Kasumi-1 (cell line): ENCODE results near the gene CREB5.

ENCODE experiments used
- DNase-seq, 2 experiments: peaks; one replicate each; lab custom pipeline; 2025; lab: John Stamatoyannopoulos, UW

CREB5 gene

GRCh38 chr7:28435152-28435551 lies 22.8 kb downstream of the CREB5 start:
- no peak for DNase-seq

DNA sequence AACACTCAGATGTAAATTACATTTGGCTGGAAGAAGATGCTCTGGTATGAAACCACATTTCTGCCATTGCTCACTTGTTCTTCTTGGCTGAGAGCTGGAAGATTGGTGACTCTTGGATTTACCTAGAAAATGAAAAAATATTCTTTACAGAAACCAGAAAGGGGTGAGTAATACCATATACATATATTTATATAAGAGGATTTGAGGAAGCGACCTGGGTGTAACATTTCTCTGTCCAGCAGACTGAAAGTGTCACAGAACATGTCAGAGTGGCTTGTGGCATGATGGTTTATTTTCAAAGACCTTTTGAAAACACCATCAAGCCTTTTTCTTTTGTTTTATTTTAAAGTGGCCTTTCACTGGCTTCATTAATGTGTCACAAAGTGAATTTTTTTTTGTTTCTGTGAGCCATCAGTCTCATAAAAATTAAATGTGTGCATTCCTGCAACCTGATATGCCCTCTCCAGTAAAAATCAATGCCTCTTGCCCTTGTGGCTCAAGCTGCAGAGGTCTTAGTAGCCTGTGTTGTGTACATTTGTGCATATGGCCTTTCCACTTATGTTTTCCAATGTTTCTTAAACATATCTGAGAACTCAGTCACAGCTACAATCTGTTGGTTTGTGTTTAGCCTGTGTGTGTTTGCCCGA lies 23.5 kb downstream of the CREB5 start:
- no peak for DNase-seq

GRCh38 chr7:28440055-28440601 lies 27.8 kb downstream of the CREB5 start:
- no peak for DNase-seq

GRCh38 chr7:28442540-28443420 lies 30.5 kb downstream of the CREB5 start:
- no peak for DNase-seq

DNA sequence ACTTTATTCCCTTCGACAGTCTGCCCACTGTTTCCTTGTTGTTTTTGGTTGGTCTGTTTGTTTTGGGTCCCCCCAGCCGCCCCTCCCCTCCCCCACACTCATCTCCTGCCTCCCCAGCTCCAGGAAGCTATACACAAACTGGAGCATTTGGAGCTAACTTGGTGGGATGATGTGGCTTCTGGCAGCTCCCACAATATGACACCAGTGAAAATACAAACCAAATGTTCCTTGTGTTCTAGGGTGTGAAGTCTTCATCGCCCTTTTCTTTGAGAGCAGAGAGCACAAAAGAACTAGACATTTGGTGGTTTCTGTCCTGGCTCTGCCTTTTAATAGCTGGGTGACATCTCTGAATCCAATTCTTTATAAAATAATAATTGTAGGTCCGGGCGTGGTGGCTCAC lies 33.8 kb downstream of the CREB5 start:
- no peak for DNase-seq

DNA sequence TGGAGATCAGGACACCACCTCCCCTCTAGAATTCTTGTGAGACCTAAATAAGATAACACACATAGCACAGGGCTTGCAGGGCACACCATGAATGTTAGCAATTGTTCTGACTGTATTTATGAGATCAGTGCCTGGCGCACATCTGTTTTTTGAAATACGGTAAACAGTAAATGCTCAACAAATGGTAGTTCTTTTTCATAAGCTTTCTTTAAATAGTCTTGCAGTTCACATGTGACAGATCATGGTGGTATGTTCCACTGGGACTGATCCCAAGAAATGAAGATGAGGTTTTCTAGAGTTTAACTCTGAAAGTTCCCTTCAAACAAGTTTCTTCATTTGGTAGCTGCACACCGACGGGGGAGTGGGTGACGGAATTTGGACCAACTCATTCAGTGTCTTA lies 34.8 kb downstream of the CREB5 start:
- DNase-seq = no peak

- DNase-seq = no peak
These were observed 36.4 kb downstream of the CREB5 start for GRCh38 chr7:28448708-28449107.

- no peak for DNase-seq
These were observed 40.4 kb downstream of the CREB5 start for GRCh38 chr7:28452681-28453080.

GRCh38 chr7:28455486-28455885 lies 43.2 kb downstream of the CREB5 start:
- DNase-seq = no peak

DNA sequence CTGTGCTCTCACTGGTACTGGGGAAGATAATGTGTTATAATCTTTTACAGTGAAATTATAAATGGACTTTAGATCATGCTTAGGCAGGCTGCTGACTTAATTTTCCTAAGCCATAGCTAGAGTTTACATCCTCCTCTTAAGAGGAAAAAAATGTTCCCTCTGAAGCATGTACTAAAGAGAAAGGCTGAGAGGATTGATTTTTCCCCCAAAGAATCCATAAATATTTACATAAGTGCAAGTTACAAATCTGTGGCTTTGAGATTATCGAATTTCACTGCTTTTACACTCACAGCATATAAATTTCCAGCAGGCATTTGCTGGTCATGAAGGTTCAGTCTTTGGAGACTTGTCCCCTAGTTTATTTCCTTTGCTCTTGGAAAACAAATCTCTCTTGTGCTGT lies 43.7 kb downstream of the CREB5 start:
- no peak for DNase-seq

GRCh38 chr7:28458732-28459131 lies 46.4 kb downstream of the CREB5 start:
- no peak for DNase-seq

DNA sequence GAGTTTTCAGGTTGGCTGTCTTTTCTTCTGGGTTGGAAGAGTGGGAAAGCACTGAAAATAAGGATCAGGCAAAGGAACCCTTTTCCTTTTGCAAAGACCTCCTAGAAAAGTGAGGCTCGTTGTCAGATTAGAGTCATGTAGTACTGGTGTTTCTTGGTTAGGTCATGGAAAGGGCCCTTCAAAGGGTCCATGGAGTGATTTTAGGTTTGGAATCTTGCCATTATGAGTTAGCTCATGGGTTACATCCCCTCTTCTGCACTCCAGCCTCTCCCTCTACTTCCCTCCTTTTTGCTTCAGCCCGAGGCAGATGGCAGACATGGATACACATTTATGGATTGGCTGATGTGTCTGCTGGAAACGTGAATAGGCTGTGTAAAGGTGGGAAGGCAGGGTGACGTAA lies 47.0 kb downstream of the CREB5 start:
- DNase-seq = no peak

GRCh38 chr7:28465697-28466096 lies 53.4 kb downstream of the CREB5 start:
- no peak for DNase-seq

- no peak for DNase-seq
These were observed 54.0 kb downstream of the CREB5 start for GRCh38 chr7:28466341-28466740.

GRCh38 chr7:28466885-28467284 lies 54.6 kb downstream of the CREB5 start:
- no peak for DNase-seq

DNA sequence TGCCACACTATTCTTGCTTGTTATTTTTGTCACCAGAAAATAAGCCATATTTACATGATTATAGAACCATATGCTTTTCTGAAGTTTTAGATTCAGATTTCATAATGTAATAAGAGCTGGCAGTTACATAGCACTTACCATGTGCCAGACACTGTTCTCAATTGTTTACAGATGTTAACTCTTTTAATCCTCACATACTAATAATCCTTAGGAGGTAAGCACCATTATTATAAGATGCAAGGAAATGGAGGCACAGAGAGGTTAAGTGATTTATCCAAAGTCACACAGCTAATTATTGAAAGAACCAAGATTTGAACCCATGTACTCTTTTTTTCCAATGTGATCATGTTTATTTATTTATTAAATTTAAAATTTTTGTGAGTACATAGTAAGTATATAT lies 57.2 kb downstream of the CREB5 start:
- DNase-seq = no peak

DNA sequence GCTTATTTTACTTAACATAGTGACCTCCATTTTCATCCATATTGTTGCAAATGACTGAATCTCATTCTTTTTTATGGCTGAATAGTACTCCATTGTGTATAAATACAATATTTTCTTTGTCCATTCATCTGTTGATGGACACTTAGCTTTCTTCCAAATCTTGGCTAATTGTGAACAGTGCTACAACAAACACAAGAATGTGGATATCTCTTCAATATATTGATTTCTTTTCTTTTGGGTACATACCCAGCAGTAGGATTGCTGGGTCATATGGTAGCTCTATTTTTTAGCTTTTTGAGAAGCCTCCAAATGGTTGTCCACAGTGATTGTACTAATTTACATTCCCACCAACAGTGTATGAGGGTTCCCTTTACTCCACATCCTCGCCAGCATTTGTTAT lies 58.0 kb downstream of the CREB5 start:
- no peak for DNase-seq

GRCh38 chr7:28472332-28472731 lies 60.0 kb downstream of the CREB5 start:
- DNase-seq = no peak

DNA sequence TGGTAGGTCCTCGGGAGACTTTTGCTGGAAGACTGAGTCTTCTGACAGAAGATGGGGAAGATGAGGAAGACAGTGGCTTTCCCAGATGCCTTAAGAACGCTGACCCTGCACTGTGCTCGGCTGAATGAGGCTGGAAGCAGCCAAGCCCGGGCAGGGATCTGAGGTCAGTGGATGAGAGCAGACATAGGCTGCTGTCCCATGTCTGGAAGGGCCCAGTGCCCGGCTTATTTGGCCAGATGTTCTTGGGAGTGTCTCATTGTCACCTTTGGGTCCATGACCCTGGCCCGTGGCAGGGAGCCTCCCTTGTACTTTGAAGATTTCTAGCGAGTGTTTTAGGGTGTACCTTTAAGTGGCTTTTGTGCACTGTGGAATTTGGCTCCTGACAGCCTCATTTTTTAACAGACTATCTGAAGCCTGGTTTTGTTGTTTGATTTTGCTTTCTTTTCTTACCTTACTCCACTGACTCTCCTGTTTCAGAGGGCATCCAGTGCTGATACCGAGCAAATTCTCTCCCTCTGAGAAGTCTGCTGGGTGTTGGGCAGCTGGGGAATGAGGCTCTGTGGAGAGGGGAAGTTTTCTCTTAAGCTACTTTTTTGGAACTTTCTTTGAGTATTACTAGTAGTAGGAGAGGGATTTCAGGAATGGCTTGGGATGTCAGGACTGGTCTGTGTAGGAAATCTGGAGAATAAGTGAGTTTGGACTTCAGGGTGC lies 61.4 kb downstream of the CREB5 start:
- DNase-seq = no peak

- DNase-seq = no peak
These were observed 61.9 kb downstream of the CREB5 start for GRCh38 chr7:28474282-28474638.

GRCh38 chr7:28474640-28475039 lies 62.3 kb downstream of the CREB5 start:
- no peak for DNase-seq

DNA sequence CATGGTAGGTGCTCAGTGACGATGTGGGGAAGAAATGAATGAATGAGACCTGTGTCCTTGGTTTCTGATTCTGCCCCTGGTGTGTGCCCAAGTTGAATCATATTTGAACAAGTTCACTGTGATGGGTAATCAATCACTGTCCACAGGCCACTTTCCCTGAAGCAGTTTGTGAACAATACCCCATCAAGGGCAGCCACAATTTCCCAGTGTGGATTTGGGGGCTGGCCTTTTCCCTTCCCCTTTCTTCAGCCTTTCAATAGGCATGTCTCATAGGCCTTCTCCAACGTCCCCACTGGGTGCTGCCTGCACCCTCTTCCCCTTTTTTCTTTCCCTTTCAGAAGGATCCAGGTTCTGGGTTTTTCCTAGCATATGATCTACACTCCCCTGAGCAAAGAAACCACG lies 64.7 kb downstream of the CREB5 start:
- no peak for DNase-seq

DNA sequence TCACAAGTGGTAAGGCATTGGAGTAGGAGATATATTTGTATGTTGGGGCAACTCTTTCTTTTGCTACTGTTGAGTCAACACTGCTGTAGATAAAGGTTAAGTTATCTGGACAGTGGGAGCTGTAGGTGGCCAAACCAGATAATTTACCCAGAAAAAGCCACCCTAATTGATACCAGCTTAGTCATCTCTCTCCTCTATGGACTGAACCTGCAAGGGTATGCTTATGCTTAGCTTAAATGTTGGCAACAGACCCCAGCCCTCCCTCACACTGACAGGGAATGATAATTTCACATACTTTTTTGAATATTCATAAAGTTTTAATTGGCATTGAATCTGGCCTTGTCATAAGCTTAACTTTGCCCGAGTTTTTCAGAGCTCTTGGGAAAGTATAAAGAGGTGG lies 66.3 kb downstream of the CREB5 start:
- no peak for DNase-seq
